Measurements from ENCODE around the gene RNFT2. TPM values are rescaled to one million over a fixed set of nuclear protein-coding genes. Genes with fewer than 3 reads are reported as not detected.

The RNFT2 gene
- total RNA-seq, 1 experiment from 2014 or later, result 29.5 TPM

DNA sequence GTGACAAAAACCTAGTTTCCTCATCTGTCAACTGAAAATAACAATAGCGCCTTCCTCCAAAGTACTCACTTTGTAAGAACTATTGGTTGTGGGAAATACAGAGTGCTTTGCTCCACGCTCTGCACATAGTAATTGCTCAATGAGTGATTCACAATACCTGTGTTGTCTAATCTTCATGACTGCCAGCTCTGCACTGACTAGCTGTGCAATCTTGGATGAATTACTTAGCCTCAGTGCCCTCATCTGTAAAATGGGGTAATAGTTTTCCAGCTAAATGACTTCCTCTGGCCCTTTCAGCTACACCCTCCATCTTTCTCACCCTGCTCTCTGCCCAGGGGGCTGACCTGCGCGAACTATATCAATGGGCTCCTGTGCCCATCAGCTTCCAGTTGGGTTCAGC, 42.8 kb downstream of the RNFT2 start:
- H3K4me2 ChIP-seq (ENCODE audit: insufficient read depth, insufficient read length, low read length), result no peak overlapping the region
- H3K9me3 ChIP-seq (ENCODE audit: control insufficient read depth, low read depth, low read length), result no peaks in the 10 kb centered on the region
- no peak overlapping the region for H3K23ac ChIP-seq (ENCODE audit: insufficient read length, low read depth, low read length)
- H3K18ac ChIP-seq (ENCODE audit: insufficient read length, low read depth, low read length), result no peak overlapping the region
- H3T11ph ChIP-seq (ENCODE audit: low read length), result no peak overlapping the region
- no peak for TF ChIP-seq CTCF (conservative IDR thresholded peaks at IDR 0.05)
- DNase-seq, result no peak
- Mint-ChIP-seq H3K27ac (no peak overlapping the region), H3K27me3 (ENCODE audit: low read depth) (no peaks in the 10 kb centered on the region), H3K9me3 (no peaks in the 10 kb centered on the region), H3K36me3 (ENCODE audit: insufficient read depth in 1 of 3, low read depth in 3 of 3) (peaks cover 26 to 67% (median 61%) of the 10 kb centered on the region in 3 experiments), H3K4me3 (no peak overlapping the region), H3K4me1 (peaks cover 5 to 7% of the 10 kb centered on the region in 2 experiments; a peak in 3 of 4 replicates)
- H2BK20ac ChIP-seq (ENCODE audit: low read depth, low read length, poor library complexity, severe bottlenecking), result no peak overlapping the region
- H3K56ac ChIP-seq (ENCODE audit: insufficient read length, low read depth, low read length), result no peak overlapping the region
- no peak overlapping the region for H4K5ac ChIP-seq (ENCODE audit: insufficient read length, low read depth, low read length)
- H2AFZ ChIP-seq (ENCODE audit: low read length), result no peak overlapping the region
- no peak overlapping the region for H3K4ac ChIP-seq (ENCODE audit: low read depth, low read length)
- no CpG with 5 or more reads among the region's 4 CpGs for WGBS (ENCODE audit: extremely low coverage, insufficient read length, low lambda C conversion rate)
- H2BK15ac ChIP-seq (ENCODE audit: low read depth, low read length), result no peak overlapping the region
- no peak overlapping the region for H2AK5ac ChIP-seq (ENCODE audit: insufficient read length, low read length)
- H3K4me1 ChIP-seq (ENCODE audit: insufficient read depth, low read length), result no peaks in the 10 kb centered on the region
- no peaks in the 10 kb centered on the region for H3K79me1 ChIP-seq (ENCODE audit: insufficient read depth, low read depth, low read length, poor library complexity, severe bottlenecking)
- H3K14ac ChIP-seq (ENCODE audit: insufficient read depth, low read length), result no peak overlapping the region
- H3K27ac ChIP-seq (ENCODE audit: insufficient read length, low read depth, low read length), result no peak overlapping the region
- H3K79me2 ChIP-seq (ENCODE audit: insufficient read depth, low read length), result no peaks in the 10 kb centered on the region
- H4K8ac ChIP-seq (replicated peaks; ENCODE audit: insufficient read length, low read depth, low read length), result no peak overlapping the region
- no peaks in the 10 kb centered on the region for H3K23me2 ChIP-seq (ENCODE audit: insufficient read length, low read depth, low read length, poor library complexity, severe bottlenecking)
- no peak overlapping the region for H3K9ac ChIP-seq (ENCODE audit: extremely low read depth, insufficient read length, low read length)
- no peak overlapping the region for H2BK12ac ChIP-seq (ENCODE audit: insufficient read length, low read depth, low read length)
- H2BK5ac ChIP-seq (ENCODE audit: insufficient read length, low read length), result no peak overlapping the region
- no peaks in the 10 kb centered on the region for H4K20me1 ChIP-seq (ENCODE audit: control insufficient read depth, insufficient read depth, insufficient read length)
- no peaks in the 10 kb centered on the region for H3K27me3 ChIP-seq (ENCODE audit: insufficient read depth, low read length)
- no peak overlapping the region for H4K91ac ChIP-seq (ENCODE audit: insufficient read length, low read depth, low read length)
- H2BK120ac ChIP-seq (ENCODE audit: low read depth, low read length, poor library complexity, severe bottlenecking), result no peak overlapping the region

Data from H9 (cell line).